Islet of Langerhans (tissue), 1 donor: ENCODE measurements around the gene CDH26.

ENCODE experiments used
- FAIRE-seq: peaks from one replicate; lab custom pipeline; 2011; peaks lifted over from hg19 to GRCh38; lab: Jason Lieb, UNC

CDH26 gene

GRCh38 chr20:60046860-60047259 lies 88.6 kb downstream of the CDH26 start:
- no peak for FAIRE-seq

GRCh38 chr20:60048634-60049521 lies 90.7 kb downstream of the CDH26 start:
- FAIRE-seq: no peak

DNA sequence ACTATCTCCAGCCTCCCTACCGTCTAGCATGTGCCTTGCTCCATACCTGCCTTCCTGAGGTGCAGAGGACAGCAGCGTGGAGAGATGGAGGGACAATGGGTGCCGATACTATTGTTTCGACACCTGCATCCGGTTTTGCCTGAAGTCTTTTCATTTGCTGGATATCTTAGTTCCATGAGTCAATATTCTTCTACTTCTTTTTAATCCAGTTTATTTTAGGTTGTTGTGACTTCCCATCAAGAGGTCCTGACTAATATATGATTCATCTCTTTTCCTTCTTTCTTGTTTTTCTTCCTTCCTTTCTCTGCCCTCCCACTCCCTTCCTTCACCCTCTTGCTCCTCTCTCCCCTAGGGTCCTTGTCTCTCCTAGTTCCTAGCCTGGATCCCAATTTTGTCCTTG lies 91.4 kb downstream of the CDH26 start:
- FAIRE-seq: no peak

- no peak for FAIRE-seq
Measured at GRCh38 chr20:60050193-60050947, 92.1 kb downstream of the CDH26 start.

DNA sequence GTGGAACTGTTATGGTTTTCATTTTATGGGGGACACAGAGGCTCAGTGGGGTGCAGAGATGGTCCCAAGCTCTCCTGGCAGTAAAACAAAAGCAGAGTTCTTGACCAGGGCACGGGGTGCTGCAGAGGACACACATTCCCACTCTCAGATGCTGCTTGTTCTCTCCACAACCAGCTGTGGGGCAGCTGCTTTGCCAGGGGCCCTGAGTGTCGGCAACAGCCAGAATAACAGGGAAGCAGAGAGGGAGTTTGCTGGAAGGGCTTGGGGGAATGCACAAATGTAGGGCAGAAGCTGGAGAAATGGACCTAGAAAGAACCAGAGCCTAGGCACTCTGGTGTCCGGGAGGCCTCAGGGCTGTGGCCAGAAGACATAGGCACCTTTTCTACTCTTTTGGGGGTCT lies 93.7 kb downstream of the CDH26 start:
- no peak for FAIRE-seq

DNA sequence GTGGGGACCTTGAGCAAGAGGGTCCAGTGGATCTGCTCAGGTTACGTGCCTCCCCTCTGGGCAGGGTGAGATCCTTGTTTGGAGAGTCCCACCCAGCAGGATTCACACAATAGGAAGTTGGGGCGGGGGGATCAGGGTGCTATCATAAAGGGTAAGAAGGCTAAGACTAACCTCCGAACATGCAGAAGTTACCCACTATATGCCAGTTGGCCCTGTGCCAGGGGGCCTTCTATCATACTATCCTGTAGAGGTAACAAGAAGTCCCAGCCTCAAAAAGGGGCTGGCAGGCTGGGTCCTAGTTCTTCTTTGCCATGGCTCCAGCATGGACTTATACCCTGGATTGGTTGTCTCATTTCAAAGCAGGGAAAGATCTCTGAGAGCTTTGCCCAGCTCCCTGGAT lies 94.1 kb downstream of the CDH26 start:
- FAIRE-seq: no peak

- no peak for FAIRE-seq
Measured at GRCh38 chr20:60053125-60053817, 95.0 kb downstream of the CDH26 start.

DNA sequence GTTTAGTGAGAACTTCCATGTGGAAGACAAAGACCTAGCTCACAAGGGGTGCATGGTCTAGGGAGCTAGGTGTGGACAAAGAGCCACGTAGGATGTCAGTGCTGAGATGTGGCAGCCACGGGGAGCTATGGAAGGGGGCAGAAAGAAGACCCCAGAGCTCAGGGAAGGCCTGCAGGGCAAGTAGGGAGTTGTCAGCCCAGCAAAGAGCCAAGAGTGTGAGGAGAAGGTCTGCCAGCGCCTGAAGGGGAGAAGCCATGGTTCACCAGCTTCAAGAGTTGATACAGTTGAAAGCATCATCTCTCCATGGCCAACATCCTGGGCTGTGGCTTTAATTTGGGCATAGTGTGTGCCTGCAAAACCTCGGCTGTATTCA lies 95.6 kb downstream of the CDH26 start:
- FAIRE-seq: no peak

GRCh38 chr20:60054716-60055634 lies 96.8 kb downstream of the CDH26 start:
- no peak for FAIRE-seq

DNA sequence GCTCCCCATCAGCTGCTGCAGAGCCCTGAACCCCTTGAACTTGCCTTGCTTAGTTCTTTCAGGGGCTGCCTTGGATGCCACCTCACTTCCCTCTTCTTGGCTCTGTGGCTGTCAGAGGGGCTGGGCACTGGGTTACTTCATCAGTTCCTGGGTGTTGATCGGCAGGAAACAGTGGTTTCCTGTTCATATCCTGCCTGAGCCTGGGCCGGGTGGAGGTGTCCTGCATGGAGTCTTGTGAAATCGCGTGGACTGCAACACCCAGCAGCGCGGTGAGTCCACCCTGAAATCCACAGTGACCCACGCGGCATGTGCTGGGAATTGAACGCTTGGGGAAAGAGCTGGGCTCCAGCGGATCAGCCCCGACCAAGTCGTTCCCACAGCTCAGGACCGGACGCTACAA lies 97.5 kb downstream of the CDH26 start:
- FAIRE-seq: no peak

GRCh38 chr20:60056407-60057122 lies 98.3 kb downstream of the CDH26 start:
- no peak for FAIRE-seq

- FAIRE-seq: no peak
Measured at GRCh38 chr20:60057123-60057865, 99.1 kb downstream of the CDH26 start.

DNA sequence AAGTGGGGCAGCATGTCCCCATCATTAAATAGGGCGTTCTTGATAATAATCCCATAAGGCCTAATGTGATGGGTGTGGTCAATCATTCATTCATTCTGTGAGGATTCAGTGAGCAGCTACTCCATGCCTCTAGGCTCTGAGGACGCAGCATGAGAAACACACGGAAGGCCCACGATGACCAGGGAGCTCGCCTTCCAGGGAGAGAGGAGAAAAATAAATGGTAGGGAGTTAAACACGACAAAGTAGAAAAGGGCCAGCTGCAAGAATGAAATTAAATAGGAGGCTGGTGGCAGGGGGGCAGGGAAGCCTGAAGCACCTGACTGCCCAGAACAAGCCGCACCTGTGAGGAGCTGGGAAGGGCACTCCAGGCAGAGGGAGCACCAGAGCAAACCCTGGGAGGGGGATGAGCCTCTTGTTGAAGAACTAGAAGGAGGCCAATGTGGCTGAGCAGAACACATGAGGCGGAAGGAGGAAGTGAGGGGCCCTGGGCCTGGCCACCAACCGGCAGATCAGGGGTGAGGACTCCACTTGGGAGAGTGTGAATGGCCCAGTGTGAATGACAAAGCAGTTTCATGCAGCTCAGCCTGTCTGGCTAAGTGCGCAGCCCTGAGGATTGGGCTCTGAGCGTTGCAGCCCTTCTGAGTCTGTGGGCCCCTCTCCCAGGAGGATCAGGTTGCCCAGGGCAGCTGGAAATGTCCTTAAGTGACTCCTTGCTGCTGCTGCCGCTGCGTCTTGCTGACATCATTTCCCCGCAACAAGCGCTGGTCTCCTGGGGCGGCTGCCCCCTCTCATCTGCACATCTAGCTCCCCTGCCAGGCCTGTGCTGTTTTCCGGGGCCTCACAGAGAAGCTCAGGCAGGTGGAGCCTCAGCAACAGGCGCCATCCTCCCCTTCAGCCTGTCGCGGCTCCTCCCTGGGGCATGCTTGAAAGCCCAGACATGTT lies 99.9 kb downstream of the CDH26 start:
- no peak for FAIRE-seq

- FAIRE-seq: no peak
Measured at GRCh38 chr20:60058879-60059278, 100.7 kb downstream of the CDH26 start.

- FAIRE-seq: no peak
Measured at GRCh38 chr20:60060006-60060557, 101.9 kb downstream of the CDH26 start.

DNA sequence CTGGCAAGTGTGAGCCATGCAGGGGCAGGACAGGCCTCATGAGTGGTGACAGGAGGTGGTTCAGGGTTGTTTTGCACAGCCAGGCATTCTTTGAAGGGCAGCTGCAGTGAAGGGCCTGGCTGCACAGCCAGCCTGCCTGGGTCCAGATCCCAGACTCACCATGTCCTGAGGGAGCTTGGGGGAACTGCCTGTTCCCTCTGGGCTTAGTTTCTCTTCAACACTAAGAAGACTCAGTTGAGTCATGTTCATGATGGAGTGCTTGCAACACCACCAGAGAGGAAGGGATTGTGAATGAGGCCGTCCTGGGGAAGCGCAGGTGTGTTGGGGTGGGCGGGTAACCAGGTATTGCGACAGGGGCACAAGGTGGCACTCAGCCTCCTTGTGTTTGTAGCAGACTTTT lies 102.4 kb downstream of the CDH26 start:
- no peak for FAIRE-seq

DNA sequence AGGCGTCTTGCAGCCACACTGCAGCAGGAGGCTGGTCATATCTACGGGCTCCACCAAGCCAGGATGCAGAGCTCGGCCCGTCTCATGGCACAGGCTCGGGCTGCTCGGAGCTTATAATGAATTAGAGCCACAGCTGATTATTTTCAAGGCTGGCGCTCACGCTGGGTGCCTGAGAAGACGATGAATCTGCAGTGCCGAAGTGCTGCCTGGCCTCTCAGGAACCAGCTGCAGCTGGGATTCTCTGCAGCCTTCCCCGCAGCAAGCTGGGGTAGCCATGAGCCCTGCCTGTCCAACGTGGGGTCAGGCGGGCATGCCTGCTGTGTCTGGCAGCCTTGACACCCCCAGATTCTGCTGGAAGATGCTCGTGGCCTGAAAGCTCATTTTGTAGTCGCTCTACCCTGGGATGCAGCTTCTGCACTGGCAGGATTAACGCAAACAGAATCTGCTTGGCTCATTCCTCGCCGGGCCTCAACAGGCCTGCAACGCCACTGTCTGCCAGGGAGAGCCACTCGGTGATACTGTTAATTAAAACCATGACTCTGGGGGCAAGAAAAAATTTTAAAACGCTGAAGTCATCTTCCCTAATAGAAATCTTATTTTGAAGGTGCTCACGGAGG lies 104.3 kb downstream of the CDH26 start:
- FAIRE-seq: no peak

DNA sequence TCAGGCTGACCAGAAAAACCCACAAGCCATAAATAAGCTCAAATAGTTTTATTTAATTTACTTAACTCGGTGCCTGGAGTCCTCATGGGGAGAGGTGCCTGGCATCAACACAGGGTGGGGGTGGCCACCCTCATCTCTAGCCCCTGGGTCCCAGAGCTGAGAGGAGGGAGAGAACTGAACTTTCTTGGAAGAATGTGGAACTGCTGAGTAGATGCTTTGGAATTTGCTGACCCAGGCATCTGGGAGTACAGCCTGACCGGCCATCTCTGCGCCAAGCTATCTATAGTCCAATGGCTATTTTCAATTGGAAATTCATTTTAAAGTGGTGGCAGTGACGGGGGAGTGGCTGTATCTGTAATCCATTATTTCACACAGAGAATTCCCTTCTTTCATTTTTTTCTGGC lies 104.8 kb downstream of the CDH26 start:
- FAIRE-seq: no peak
